Epithelial cell of proximal tubule (primary cell): ENCODE data around the gene PRADC1. TPM values are rescaled to one million over a fixed set of nuclear protein-coding genes. Genes with fewer than 3 reads are reported as not detected.

Source experiments
- DNase-seq: peaks from one replicate; pipeline ENCODE4 v3.0.0-alpha.2; 2011; ENCODE audit warnings: low read depth
- H3K4me3 ChIP-seq: 2 replicates; pipeline ENCODE4 v1.5.1; 2011; ENCODE audit warnings: low read depth, mild to moderate bottlenecking, low read length
- CTCF ChIP-seq: conservative IDR thresholded peaks from 2 replicates; pipeline ENCODE4 v1.5.1; 2012; ENCODE audit warnings: low read depth, mild to moderate bottlenecking, low read length
- total RNA-seq: library from RNA; depleted of rRNA; stranded (reverse); fragments of >200 nt; gene quantifications from 2 replicates; pipeline ENCODE4 v1.2.3, GENCODE V29; 2015

Gene PRADC1
- total RNA-seq, 1 donor from 2014 or later = 5.0 TPM

GRCh38 chr2:73254343-73255006 lies 21.4 kb upstream of the PRADC1 start:
- H3K4me3 ChIP-seq = no peak overlapping the region
- TF ChIP-seq CTCF = no peak
- DNase-seq = no peak

- H3K4me3 ChIP-seq = no peak overlapping the region
- no peak for TF ChIP-seq CTCF
- DNase-seq = no peak
These were observed 20.9 kb upstream of the PRADC1 start for GRCh38 chr2:73253901-73254300.

- TF ChIP-seq CTCF = no peak
- no peak for DNase-seq
These were observed 20.4 kb upstream of the PRADC1 start for GRCh38 chr2:73253400-73253799.

GRCh38 chr2:73252238-73253027 lies 19.4 kb upstream of the PRADC1 start:
- no peak overlapping the region for H3K4me3 ChIP-seq
- no peak for TF ChIP-seq CTCF
- no peak for DNase-seq

More at GRCh38 chr2:73253400-73253799, 20.4 kb upstream of the PRADC1 start:
- H3K4me3 ChIP-seq = no peak overlapping the region

- DNase-seq = no peak
- no peak for TF ChIP-seq CTCF
- H3K4me3 ChIP-seq = no peak overlapping the region
These were observed 18.1 kb upstream of the PRADC1 start for GRCh38 chr2:73250872-73251846.

- no peak for TF ChIP-seq CTCF
- H3K4me3 ChIP-seq = no peak overlapping the region
- DNase-seq = no peak
These were observed 16.6 kb upstream of the PRADC1 start for GRCh38 chr2:73249636-73250035.
